Measurements from ENCODE around the gene DRGX.

DRGX gene

DNA sequence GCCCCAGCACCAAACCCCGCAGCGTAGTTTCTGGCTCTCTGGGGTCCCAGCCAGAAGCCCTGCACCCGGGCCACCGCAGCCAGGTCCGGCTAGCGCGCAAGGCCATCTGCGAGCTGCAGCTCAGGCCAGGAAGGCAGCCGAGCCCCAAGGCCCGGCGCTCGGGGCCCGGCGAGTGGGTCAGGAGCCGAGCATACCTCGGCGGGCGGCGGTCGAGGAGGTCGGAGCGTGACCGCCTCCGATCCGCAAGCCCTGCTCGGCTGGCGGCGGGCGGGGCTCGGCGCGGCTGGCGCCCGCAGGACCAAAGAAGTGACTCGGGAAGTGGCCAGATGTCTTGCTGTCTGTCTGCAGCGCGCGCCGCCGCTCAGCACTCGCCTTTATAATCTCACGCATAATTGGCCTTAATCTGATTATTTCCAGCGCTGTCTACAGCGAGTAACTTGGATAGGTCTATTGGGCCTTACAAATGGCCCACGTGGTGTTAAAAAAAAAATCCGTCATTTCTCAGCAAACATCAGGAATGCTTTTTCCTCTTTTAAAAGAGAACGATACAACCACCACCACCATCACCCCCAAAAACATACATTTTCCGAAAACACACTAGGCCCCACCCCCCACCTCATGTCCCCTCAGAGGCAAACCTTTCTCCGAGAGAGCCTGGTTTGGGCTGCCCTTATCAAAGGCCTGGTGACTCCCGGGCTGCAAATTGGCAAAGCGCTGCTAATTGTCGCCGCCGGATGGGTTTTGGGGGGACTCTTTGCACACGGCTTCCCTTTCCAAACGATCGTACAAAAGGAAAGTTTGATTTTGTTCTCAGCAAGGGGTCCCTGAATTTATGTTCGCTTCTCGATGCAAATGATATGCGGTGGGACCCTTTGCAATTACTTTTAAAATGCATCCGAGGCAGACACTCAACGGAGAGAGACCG, at the start of gene DRGX:
Gene DRGX (minus strand): TSS at position 349 of the 925 bp plus-strand sequence. CDS start 649 bp downstream, outside the sequence.
- no peak for DNase-seq

DNA sequence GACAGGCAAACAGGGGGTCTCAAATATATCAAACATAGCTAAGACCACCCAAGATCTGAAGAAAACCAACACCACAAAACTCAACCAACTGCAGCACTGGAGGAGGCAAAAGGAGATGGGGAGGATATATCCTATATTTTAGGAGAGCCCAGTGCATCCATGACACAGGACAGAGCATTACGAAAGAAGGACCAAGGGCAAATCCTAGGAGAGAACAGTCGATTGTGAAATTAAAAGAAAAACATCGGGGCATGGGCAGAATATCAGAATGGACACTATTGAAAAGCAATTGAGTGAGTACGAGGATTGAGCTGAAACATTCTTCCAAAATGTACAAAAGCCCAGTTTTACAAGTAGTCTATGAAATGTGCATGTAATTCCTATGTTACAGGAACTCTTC, 48.5 kb upstream of the DRGX start:
- DNase-seq: no peak

DNA sequence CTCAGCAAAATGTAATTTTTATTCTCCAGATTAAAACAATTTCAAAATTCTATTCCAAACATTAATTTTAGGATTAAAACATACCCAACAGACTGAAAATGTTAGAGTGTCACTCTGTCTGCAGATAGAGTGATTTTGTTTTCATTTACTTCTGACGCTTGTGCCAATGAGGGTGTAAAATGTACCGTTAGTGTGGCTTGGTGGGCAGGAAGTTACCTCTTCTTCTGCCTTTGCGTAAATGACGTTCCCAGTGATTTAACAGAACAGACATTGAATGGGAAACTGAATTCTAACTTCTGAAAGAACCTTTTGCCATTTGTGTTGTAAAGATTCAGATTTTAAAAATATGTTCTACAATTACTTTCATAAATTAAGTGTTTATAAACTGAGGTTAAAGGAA, 47.0 kb upstream of the DRGX start:
- DNase-seq: no peak

- DNase-seq: no peak
These were observed 45.9 kb upstream of the DRGX start for GRCh38 chr10:49441488-49442476.

- no peak for DNase-seq
These were observed 39.3 kb upstream of the DRGX start for GRCh38 chr10:49435225-49435624.

DNA sequence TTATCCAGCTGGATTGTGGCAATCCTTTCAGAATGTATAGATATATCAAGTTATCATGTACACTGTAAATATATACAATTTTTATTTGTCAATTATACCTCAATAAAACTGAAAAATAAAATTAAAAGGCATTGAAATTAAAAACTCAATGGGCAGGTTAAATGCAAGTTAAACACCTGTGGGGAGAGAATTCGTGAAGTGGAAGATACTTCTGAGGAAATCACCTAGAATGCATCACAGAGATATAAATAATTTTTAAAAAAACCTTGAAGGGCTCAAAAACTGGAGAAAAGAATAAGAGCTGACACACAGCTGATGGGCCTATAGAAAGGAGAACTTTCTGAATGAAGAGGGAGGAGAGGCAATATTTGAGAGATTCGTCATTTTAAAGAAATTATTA, 37.2 kb upstream of the DRGX start:
- DNase-seq: no peak

GRCh38 chr10:49431426-49431825, 35.5 kb upstream of the DRGX start:
- DNase-seq: no peak

DNA sequence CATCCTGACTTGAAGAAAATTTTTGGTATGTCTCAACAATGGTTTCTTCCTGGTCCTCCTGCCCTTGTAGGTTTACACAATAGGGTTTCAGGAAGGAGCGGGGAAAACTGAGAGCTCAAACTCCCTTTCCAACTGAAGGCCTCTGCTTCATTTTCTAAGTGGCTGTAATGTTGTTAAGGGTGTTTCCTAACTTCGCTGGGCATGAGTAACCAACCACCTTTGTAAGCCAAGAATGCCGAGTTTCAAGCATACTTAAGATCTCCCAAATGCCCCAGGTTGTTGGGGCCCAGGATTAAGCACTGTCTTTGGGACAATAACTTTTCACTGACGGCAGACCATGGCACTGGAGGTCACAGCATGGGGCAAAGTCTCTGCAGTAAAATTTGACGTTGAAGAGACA, 33.6 kb upstream of the DRGX start:
- DNase-seq: no peak

DNA sequence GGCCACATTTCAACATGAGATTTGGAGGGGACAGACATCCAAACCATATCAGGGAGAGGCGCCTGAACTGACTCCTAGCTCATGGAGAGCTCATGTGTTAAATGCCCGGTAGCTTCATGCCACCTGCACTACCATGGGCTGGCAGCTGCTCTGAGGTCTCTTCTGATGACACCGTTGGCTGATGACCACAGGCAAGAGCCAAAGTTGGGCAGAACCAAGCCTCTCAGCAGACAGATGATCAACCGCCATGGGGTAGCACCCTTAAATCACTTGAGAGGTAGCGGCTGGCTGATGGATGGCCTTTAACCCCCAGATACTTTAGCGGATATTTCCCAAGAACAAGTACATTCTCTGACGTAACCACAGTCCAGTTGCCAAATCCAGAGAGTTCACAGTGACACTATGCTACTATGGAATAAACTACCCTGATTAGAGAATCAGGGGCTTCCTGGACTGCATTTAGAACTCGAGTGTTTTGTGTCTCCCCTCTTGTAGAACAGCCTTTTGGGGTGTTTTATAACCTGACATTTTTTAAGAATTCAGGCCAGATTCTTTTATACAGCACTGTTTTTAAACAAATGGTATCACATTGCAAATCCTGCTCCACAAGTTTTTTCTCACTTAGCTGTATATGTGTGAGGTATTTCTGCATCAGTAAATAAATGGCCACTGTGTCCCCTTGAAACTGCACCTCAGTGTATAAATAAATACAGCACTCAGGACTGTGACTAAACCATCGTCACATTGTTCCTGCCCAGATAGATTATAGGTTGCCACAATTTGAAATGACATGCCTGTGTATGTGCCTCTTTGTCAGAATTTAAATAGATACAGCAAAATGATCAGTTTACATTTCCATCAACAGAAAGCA, 30.8 kb upstream of the DRGX start:
- DNase-seq: no peak

DNA sequence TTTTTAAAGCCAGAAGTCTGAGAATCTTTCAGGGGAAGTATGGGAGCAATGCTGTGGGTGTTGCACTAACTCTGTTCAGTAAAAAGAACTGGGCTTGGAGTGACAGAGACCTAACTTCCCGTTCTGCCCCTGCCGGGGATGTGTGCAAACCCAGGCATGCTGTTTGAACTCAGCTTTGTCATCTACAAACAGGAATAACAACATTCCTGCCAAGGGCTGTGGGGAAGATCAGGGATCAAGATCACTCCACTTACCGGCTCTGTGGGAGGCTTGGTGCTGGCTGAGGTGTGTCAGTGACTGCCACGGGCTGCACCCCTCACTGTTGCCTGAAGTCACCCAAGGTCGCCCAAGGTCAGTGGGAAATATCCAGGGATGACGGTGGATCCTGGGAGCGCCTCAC, 23.1 kb upstream of the DRGX start:
- no peak for DNase-seq

GRCh38 chr10:49418328-49418727, 22.4 kb upstream of the DRGX start:
- DNase-seq: no peak

DNA sequence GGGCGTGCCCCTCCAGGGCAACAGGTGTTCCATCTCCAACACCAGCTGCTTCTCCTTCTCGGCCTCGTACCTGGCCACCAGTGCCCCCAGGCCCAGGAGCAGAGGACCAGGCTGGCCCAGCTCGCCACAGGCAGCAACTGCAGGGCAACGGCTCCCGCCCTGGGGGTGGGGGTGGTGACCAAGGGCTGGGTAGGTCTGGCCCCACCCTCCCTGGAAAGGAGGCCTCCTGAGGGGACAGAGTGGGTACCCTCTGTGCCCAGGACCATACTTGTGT, 22.1 kb upstream of the DRGX start:
- no peak for DNase-seq

- DNase-seq: no peak
These were observed 21.6 kb upstream of the DRGX start for GRCh38 chr10:49417311-49418052.

DNA sequence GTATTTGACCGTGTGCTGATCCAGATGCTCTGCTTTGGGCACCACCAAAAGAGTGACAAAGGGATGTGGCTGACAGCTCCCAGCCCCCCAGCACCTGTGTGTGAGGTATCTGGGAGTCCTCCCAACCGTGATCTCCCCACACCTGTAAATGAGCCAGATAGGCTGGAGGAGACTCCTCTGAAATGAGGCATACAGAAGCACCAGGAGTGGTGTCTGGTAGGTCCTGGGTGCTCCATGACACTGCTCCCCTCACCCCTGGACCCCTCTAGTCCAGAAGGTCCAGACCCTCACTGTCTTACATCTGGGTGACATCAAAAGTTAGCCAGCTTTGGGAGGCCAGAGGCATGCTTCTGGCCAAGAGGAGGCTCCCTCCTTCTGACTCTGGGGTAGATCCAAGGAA, 20.0 kb upstream of the DRGX start:
- DNase-seq: no peak

DNA sequence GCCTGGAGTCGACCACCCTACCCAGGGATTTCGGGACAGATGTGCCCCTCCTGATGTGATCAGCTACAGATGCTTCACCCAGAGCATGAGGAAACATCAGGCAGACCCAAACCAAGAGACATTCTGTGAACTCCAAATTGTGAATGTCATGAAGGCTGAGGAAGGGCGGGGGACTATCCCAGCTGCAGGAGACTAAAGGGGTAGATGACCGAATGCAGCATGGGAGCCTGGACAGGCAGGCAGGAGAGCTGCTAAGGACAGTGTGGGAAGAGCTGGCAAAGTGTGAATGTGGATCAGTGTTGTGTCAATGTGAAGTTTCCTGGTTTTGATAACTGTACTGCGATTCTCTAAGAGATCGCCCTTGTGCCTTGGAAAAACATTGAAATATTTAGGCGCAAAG, 19.2 kb upstream of the DRGX start:
- no peak for DNase-seq

- no peak for DNase-seq
These were observed 18.6 kb upstream of the DRGX start for GRCh38 chr10:49414496-49414895.

- no peak for DNase-seq
These were observed 16.7 kb upstream of the DRGX start for GRCh38 chr10:49412571-49412970.

DNA sequence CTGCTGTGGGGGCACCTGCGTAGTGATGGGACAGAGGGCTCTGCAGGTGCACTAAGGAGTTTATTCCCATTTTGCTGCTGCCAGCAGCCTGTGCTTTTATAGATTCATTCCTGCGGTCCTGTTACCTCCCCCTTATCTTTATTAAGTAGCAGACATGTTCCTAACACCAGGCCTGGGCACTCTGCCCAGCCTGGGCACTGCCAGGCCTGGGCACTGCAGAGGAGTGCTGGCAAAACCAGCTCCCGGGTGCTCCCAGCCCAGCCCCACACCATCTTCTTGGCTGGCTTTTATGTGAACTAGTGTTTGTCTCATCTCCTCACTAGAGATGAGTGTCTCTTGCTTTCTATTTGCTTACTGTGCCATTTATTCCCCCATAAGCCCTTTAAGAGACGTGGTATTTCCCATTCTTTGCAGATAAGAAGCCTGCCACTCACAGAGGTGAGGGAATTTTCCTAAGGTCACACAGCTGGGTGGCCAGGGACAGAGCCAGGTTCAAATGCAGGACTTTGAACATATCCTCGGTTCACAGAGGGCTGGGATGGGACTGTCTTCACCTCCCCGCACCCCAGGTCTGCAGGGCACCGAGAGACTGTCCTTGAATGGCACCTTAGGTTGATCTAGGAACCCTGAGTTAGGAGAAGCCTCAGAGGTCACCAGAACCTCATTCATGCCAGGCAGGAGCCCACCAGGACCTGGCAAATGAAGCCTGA, 14.6 kb upstream of the DRGX start:
- no peak for DNase-seq

DNA sequence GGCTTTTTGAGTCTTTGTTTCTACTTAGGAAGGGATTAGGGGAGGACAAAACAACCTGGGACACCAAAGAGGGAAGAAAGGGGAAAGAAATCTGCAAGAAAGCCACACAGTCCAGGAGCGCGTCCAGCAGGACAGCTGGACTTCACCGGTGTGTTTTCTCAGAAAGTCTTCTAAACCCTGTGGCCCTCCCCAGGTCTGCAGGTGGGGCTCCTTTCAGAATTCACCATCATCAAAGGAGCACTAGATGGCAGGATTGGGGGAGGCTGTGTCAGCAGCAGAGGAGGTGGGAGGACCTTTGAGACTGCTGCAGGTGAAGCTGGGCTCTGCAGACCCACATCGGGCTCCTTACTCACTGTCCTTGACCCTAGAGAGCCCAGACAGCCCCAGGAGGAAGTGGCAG, 13.9 kb upstream of the DRGX start:
- no peak for DNase-seq

DNA sequence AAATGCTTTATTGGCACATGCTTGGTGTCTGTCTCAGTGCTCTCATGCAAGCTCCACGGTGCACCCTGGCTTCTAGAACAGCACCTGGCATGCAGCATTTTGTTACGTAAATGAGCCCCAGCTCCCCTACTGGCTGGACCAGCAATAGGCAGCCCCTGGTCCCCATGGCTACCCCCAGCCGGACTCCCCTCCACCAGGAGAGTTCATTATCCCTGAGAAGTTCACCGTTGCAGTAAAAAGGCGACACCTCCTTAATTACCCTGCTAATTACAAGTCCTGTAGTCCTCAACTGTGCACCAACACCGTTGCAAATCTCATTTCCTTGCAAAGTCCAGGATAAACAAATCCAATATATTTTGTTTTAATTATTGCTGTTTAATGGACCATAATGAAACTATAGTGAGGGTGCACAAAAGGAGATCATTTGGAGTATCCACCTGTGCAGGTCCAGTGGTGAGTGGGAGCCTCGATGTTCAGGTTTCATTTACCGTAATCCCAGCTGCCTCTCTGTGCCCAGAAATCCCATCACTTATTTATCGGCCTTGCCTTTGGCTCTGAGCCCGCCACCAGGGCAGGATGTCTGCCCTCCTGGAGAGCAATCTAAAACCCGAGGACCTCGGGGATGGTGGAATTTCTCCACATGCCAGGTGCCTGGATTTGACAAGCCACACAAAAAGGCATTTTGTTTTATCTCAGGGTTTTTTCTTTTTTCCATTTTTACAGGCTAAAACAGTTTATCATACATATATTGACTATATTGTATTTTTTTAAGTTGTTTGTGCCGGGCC, 12.8 kb upstream of the DRGX start:
- no peak for DNase-seq
